K562 (cell line): ENCODE measurements around the gene TMEM229B.

Experiments
- NCOR1 ChIP-seq: fragments of 450-650 bp; IDR thresholded peaks from 2 replicates; pipeline ENCODE4 v1.6.1; 2016; ENCODE audit warnings: mild to moderate bottlenecking, moderate library complexity
- NR1H2 ChIP-seq: sonication (generic); formaldehyde crosslinking; IDR thresholded peaks from 2 replicates; pipeline ENCODE4 v1.4.0; 2020; ENCODE audit warnings: mild to moderate bottlenecking, missing genetic modification reagents

DNA sequence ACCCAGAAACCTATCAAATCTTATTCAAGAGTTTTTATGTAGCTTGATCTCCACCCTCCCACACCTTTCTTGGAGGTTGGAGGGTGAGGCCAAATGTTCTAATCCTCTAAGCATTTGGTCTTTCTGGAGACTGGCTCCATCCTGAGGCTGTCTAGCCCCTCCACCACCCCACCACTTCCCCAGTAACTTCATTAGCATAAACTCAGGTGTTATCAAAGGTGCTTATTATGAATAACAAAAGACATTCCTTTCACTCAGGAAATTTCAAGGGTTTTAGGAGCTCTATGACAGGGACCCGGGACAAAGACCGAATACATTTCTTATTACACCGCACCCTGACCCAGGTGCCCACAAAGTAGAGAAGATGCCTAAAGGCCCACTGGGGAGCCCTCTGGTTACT lies 2.8 kb upstream of the TMEM229B start:
- TF ChIP-seq NCOR1 (no peak), NR1H2 (CRISPR knock-in tag) (no peak)
